Neural progenitor cell (in vitro differentiated cells): ENCODE results near the gene MAMSTR. TPM values are rescaled to one million over a fixed set of nuclear protein-coding genes. Genes with fewer than 3 reads are reported as not detected.

Experiments used
- DNase-seq: peaks from one replicate; pipeline ENCODE4 v3.0.0-alpha.2; 2016; ENCODE audit warnings: low spot score
- H2AFZ ChIP-seq: fragments of 200-600 bp; sonication (generic); replicated peaks from 2 replicates; pipeline ENCODE4 v1.6.1; 2016; ENCODE audit warnings: antibody characterized with exemption
- H3F3A ChIP-seq: fragments of 200-600 bp; sonication (generic); 2 replicates; pipeline ENCODE4 v1.6.1; 2016; ENCODE audit warnings: antibody characterized with exemption, low read depth
- H3K27ac ChIP-seq: fragments of 200-600 bp; sonication (generic); 2 replicates; pipeline ENCODE4 v1.5.1; 2016; ENCODE audit warnings: mild to moderate bottlenecking
- H3K27me3 ChIP-seq: fragments of 200-600 bp; sonication (generic); 2 replicates; pipeline ENCODE4 v1.6.1; 2016; ENCODE audit warnings: mild to moderate bottlenecking, moderate library complexity
- H3K36me3 ChIP-seq: fragments of 200-600 bp; sonication (generic); 2 replicates; pipeline ENCODE4 v1.5.1; 2016
- H3K4me1 ChIP-seq: fragments of 200-600 bp; sonication (generic); 2 replicates; pipeline ENCODE4 v1.6.1; 2016; ENCODE audit warnings: mixed run types
- H3K4me2 ChIP-seq: fragments of 200-600 bp; sonication (generic); 2 replicates; pipeline ENCODE4 v1.6.1; 2016
- H3K4me3 ChIP-seq: fragments of 200-600 bp; sonication (generic); 2 replicates; pipeline ENCODE4 v1.5.1; 2016
- H3K79me2 ChIP-seq: fragments of 200-600 bp; sonication (generic); 2 replicates; pipeline ENCODE4 v1.6.1; 2016; ENCODE audit warnings: low read depth
- H3K9ac ChIP-seq: fragments of 200-600 bp; sonication (generic); 2 replicates; pipeline ENCODE4 v1.6.1; 2016
- H3K9me3 ChIP-seq: fragments of 200-600 bp; sonication (generic); 2 replicates; pipeline ENCODE4 v1.5.1; 2016; ENCODE audit warnings: low read depth
- H4K20me1 ChIP-seq: fragments of 200-600 bp; sonication (generic); 2 replicates; pipeline ENCODE4 v1.6.1; 2016; ENCODE audit warnings: low read depth
- H3K27ac Mint-ChIP-seq: 3 replicates; pipeline ENCODE4 v1.8.0; 2021; ENCODE audit warnings: mixed read lengths
- H3K27me3 Mint-ChIP-seq: 2 replicates; pipeline ENCODE4 v1.8.0; 2022; ENCODE audit warnings: low read depth, mild to moderate bottlenecking, inconsistent platforms, moderate library complexity, mixed read lengths; ENCODE audit not compliant: insufficient read depth
- H3K36me3 Mint-ChIP-seq: 3 replicates; pipeline ENCODE4 v1.8.0; 2021; ENCODE audit warnings: mixed read lengths
- H3K4me1 Mint-ChIP-seq: 3 replicates; pipeline ENCODE4 v1.8.0; 2021; ENCODE audit warnings: mixed read lengths
- H3K4me3 Mint-ChIP-seq: 3 replicates; pipeline ENCODE4 v1.8.0; 2021; ENCODE audit warnings: mild to moderate bottlenecking, moderate library complexity, mixed read lengths
- H3K9me3 Mint-ChIP-seq: 3 replicates; pipeline ENCODE4 v1.8.0; 2020; ENCODE audit warnings: mixed read lengths
- CTCF ChIP-seq: fragments of 200-600 bp; sonication (generic); IDR thresholded peaks from 2 replicates; pipeline ENCODE4 v1.5.1; 2017; ENCODE audit warnings: antibody characterized with exemption, mild to moderate bottlenecking
- EZH2 ChIP-seq: fragments of 200-600 bp; sonication (generic); IDR thresholded peaks from 2 replicates; pipeline ENCODE4 v1.6.1; 2017; ENCODE audit warnings: antibody characterized with exemption, mild to moderate bottlenecking, moderate library complexity
- EZH2phosphoT487 ChIP-seq: fragments of 200-600 bp; sonication (generic); IDR thresholded peaks from 2 replicates; pipeline ENCODE4 v1.6.1; 2017; ENCODE audit warnings: antibody characterized with exemption
- total RNA-seq: library from RNA; depleted of rRNA; stranded (reverse); fragments of >200 nt; gene quantifications from 2 replicates; pipeline ENCODE4 v1.2.3, GENCODE V29; 2015; ENCODE audit warnings: low replicate concordance

MAMSTR gene
- total RNA-seq, 1 donor from 2014 or later: 1.2 TPM

- Histone ChIP-seq H3K4me1 (peaks cover 17% of the 10 kb centered on the region), H3K36me3 (no peaks in the 10 kb centered on the region), H3K27me3 (peaks cover 27% of the 10 kb centered on the region), H3F3A (peaks cover 42% of the 10 kb centered on the region), H3K79me2 (no peaks in the 10 kb centered on the region), H4K20me1 (peaks cover 3% of the 10 kb centered on the region), H3K4me3 (no peak overlapping the region), H3K9me3 (no peaks in the 10 kb centered on the region), H2AFZ (no peak overlapping the region), H3K4me2 (no peak overlapping the region), H3K9ac (no peak overlapping the region), H3K27ac (no peak overlapping the region)
- Mint-ChIP-seq H3K4me3 (no peak overlapping the region), H3K27ac (no peak overlapping the region), H3K27me3 (peaks cover 24% of the 10 kb centered on the region), H3K4me1 (peaks cover 28% of the 10 kb centered on the region), H3K36me3 (peaks cover 4% of the 10 kb centered on the region), H3K9me3 (peaks cover 7% of the 10 kb centered on the region)
- DNase-seq: no peak
- TF ChIP-seq EZH2 (no peak), EZH2phosphoT487 (no peak), CTCF (no peak)
Measured at GRCh38 chr19:48742096-48742495, 22.6 kb upstream of the MAMSTR start.

- Histone ChIP-seq H3K79me2 (no peaks in the 10 kb centered on the region), H3K27ac (no peak overlapping the region)
Measured at GRCh38 chr19:48741129-48741999, 21.8 kb upstream of the MAMSTR start.

GRCh38 chr19:48740164-48740972, 20.8 kb upstream of the MAMSTR start, which contains the start of gene RASIP1:
TSS of gene RASIP1 (minus strand) at chr19:48740610. CDS start at chr19:48740282, 328 bp downstream.
- DNase-seq: peak; percentile 11
- Histone ChIP-seq H4K20me1 (peaks cover 3% of the 10 kb centered on the region), H3K4me2 (peak within 1 kb of the TSS; percentile 99), H3K79me2 (no peaks in the 10 kb centered on the region), H3K27me3 (peaks cover 27% of the 10 kb centered on the region), H3K9ac (no peak within 1 kb of the TSS), H3F3A (peaks cover 39% of the 10 kb centered on the region), H2AFZ (peak within 1 kb of the TSS; percentile 89), H3K4me1 (peaks cover 17% of the 10 kb centered on the region), H3K9me3 (no peaks in the 10 kb centered on the region), H3K4me3 (peak within 1 kb of the TSS; percentile 70), H3K27ac (no peak within 1 kb of the TSS), H3K36me3 (no peaks in the 10 kb centered on the region)
- H3K27me3 Mint-ChIP-seq: peaks cover 15% of the 10 kb centered on the region
- H3K4me1 Mint-ChIP-seq: peaks cover 26% of the 10 kb centered on the region
- TF ChIP-seq CTCF (no peak), EZH2phosphoT487 (no peak), EZH2 (no peak)
- no peaks in the 10 kb centered on the region for H3K36me3 Mint-ChIP-seq
- H3K9me3 Mint-ChIP-seq: peaks cover 2% of the 10 kb centered on the region
- H3K4me3 Mint-ChIP-seq: peak within 1 kb of the TSS; percentile 76
- no peak within 1 kb of the TSS for H3K27ac Mint-ChIP-seq

More at GRCh38 chr19:48741129-48741999, 21.8 kb upstream of the MAMSTR start:
- H3F3A ChIP-seq: peaks cover 46% of the 10 kb centered on the region
- no peak overlapping the region for H3K9ac ChIP-seq
- Mint-ChIP-seq H3K27ac (no peak overlapping the region), H3K36me3 (peaks cover 4% of the 10 kb centered on the region), H3K4me3 (peak overlapping the region; percentile 46), H3K27me3 (peaks cover 24% of the 10 kb centered on the region), H3K4me1 (peaks cover 29% of the 10 kb centered on the region), H3K9me3 (peaks cover 7% of the 10 kb centered on the region)
- peaks cover 27% of the 10 kb centered on the region for H3K27me3 ChIP-seq
- no peak for TF ChIP-seq EZH2phosphoT487
- no peak for TF ChIP-seq EZH2
- TF ChIP-seq CTCF: no peak
- no peak overlapping the region for H3K4me3 ChIP-seq
- DNase-seq: peak; percentile 71
- H4K20me1 ChIP-seq: peaks cover 3% of the 10 kb centered on the region
- H3K36me3 ChIP-seq: no peaks in the 10 kb centered on the region
- no peaks in the 10 kb centered on the region for H3K9me3 ChIP-seq
- peak overlapping the region; percentile 32 for H2AFZ ChIP-seq
- no peak overlapping the region for H3K4me2 ChIP-seq
- peaks cover 17% of the 10 kb centered on the region for H3K4me1 ChIP-seq
